HG02571 (cell line): ENCODE measurements around the gene SNTG2.
"Not testable (repeated sequence)": the region's sequence is repeated elsewhere in the genome, so short reads cannot be mapped to it uniquely, and the experiment has no call there.

Experiments
- ATAC-seq: cut with Tn5 transposase; IDR thresholded peaks from one replicate; pipeline ENCODE4 v1.9.1; 2021; ENCODE audit warnings: mild to moderate bottlenecking, moderate library complexity; ENCODE audit not compliant: unreplicated experiment

The SNTG2 gene

GRCh38 chr2:1227274-1227900, 276.7 kb downstream of the SNTG2 start:
- no peak for ATAC-seq

DNA sequence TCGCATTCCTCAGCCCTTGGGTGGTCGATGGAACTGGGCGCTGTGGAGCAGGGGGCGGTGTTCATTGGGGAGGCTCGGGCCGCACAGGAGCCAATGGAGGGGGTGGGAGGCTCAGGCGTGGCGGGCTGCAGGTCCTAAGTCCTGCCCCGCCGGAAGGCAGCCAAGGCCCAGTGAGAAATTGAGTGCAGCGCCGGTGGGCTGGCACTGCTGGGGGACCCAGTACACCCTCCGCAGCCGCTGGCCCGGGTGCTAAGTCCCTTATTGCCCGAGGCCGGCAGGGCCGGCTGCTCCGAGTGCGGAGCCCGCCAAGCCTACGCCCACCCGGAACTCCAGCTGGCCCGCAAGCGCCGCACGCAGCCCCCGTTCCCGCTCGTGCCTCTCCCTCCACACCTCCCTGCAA, 278.9 kb downstream of the SNTG2 start:
- ATAC-seq, result not testable (repeated sequence)

GRCh38 chr2:1230155-1230893, 279.7 kb downstream of the SNTG2 start:
- ATAC-seq, result no peak

DNA sequence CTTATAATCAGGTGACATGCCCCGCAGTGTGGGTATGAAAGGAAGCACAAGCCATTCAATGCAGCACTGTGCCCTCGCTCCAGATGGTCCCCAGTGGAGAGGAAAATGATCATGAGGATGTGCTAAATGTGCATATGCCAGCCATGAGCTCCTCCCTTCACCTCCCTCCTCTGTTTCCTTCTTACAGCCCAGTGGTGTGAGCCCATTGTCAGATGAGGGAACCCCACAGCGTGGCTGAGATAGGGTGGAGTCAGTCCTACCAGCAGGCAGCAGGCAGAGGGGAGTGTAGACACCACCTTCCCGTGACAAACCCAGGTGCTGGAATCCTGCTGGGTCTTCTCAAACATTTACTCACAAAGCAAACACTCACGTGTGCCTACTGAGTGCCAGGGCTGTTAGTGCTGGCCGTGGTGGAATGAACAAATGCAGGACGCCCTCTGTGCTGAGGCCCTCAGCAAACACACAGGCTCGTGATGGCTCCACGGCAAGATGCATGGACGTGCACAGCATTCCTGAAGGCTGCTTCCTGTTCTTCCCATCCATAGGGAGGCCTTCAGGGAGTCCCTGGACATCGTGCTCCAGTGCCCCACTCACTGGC, 280.9 kb downstream of the SNTG2 start:
- no peak for ATAC-seq

DNA sequence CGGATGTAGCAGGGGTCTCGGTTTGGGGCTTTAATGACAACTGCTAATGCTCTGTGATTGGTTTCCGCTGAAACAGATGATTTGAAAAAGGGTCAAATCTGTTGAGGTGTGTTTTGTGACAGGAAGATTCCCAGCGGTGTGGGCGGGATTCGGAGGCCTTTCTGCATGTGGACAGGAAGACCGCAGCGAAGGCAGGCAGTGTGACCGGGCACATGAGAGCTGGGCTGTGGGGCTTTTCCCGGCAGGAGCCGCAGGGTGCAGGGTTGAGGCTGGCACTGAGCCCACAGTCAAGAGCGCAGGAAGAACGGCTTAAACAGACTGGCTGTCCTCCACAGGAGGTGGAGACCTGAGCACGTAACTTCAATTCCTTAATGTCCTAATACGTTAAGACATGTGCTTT, 282.6 kb downstream of the SNTG2 start:
- no peak for ATAC-seq

DNA sequence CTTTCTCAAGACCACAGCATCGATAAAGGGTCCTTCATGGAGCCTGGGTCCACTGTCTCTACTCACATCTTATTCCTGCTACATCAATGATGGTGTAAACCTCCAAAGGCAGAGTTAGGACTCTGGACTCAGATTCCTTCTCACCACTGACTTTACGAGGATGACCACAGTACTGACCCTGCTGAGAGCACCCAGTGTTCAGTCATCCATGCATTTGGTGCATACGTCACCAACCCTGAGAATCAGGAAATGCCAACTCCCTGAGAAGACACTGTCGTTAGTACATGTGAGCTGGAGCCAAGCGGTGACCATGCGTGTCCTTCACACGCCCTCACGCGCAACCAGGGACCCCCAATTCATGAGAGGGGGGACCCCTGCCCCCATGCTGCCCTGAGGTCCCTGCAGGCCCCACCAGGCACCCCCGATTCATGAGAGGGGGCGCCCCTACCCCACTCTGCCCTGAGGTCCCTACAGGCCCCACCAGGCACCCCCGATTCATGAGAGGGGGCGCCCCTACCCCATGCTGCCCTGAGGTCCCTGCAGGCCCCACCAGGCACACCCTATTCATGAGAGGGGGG, 284.2 kb downstream of the SNTG2 start:
- no peak for ATAC-seq

GRCh38 chr2:1235806-1236205, 285.2 kb downstream of the SNTG2 start:
- ATAC-seq, result no peak

GRCh38 chr2:1236606-1237005, 286.0 kb downstream of the SNTG2 start:
- ATAC-seq, result no peak

DNA sequence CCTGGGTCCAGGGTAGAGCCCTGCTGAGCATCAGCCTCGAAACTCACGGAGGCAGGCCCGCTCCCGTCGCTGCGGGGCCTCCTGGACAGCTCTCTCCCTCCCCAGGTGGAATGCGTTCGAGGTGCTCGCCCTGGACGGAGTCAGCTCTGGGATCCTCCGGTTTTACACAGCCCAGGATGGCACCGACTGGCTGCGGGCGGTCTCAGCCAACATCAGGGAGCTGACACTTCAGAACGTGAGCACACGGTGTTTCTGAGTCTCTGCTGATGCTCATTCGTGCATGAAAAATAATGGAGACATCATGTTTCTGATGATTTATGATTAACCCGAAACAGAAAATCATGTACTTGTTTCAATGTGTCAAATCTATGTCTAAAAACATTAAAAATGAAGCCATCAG, 287.1 kb downstream of the SNTG2 start:
- no peak for ATAC-seq

DNA sequence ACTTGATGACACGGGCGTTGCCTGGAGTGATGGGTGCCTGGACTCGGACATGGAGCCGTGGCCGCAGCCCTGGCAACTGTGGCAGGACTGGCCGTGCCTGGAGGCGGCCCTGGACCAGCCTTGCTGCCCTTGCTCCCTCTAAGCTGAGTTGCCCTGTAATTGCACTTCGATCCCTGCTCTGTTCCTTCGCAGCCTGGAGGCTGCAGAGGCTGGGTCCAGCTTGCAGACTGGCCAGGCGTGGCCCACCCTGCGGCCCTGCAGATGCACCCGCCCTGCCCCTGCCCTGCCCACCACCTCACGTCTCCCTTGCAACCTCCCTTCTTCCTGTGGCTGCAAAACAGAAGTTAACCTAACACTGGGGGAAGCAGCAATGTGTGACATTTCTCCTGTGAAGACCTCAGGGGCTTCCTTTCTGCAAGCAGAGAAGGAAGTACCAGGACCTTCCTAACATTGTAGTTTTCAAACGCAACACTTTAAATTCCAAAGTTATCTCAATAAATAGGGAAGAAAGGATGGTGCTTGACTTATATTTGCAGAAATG, 288.0 kb downstream of the SNTG2 start:
- no peak for ATAC-seq

GRCh38 chr2:1245193-1245592, 294.5 kb downstream of the SNTG2 start:
- no peak for ATAC-seq

- ATAC-seq, result no peak
Measured at GRCh38 chr2:1246239-1246638, 295.6 kb downstream of the SNTG2 start.

DNA sequence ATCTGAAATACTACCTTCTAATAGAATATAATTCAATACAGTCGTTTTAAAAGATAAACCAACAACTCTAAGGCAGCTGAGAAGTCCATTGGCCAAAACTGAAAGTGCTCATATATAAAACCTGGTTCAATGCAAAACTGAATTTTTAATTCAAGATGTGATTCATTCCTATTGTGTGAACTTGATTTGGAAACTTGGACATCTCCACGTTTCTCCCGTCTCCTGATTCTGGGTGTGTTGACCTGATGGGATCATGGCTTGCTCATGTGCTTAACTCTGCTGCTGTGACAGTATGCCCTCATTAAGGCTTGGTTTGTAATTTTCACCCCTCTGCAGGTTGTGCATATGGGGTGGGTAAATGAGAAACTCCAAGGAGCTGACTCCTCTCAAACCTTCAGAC, 296.3 kb downstream of the SNTG2 start:
- no peak for ATAC-seq

GRCh38 chr2:1248187-1248586, 297.5 kb downstream of the SNTG2 start:
- no peak for ATAC-seq

GRCh38 chr2:1249897-1250687, 299.4 kb downstream of the SNTG2 start:
- ATAC-seq, result no peak

- no peak for ATAC-seq
Measured at GRCh38 chr2:1251520-1251919, 300.9 kb downstream of the SNTG2 start.

DNA sequence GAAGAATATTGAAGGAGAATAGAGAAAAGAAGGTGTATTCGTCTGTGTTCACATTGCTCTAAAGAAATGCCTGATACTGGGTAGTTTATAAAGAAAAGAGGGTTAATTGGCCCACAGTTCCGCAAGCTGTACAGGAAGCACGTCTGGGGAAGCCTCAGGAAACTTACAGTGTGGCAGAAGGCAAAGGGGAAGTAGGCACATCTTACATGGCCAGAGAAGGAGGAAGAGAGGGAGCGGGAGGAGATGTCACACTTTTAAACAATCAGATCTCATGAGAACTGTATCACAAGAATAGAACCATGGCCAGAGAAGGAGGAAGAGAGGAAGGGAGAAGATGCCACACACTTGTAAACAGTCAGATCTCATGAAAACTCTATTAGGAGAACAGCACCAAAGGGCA, 303.0 kb downstream of the SNTG2 start:
- ATAC-seq, result no peak

GRCh38 chr2:1254662-1255343, 304.2 kb downstream of the SNTG2 start:
- ATAC-seq, result no peak

DNA sequence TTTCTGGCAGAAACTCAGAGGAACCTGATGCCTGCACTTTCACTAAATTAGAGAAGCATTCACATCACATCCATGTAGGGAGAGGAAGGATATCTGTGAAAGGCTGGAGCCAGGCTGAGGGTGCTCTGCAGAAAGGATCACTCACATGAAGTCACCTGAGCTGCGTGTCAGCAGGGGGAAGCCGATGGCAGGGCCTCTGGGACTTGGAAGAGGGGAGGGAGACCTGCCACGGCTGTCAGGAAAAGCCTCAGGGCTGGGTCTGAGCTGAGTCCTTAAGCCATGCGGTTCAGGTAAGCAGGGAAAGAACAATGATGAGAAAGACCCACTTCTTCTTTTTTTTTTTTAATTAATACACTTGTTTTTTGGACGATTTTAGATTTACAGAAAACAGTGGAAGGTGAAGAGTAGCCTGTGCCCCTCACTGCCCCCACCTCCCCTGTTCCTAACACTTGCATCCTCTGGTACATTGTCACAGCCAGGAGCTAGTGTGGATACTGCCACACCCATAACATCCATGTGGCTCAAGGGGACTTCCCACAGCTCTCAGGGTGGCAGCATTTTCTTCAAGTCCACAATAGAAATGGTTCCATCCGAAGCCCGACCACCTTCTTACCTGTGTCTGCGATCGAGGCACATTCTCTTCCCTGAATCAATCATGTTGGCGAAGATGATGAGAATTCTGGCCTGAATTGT, 306.1 kb downstream of the SNTG2 start:
- no peak for ATAC-seq

DNA sequence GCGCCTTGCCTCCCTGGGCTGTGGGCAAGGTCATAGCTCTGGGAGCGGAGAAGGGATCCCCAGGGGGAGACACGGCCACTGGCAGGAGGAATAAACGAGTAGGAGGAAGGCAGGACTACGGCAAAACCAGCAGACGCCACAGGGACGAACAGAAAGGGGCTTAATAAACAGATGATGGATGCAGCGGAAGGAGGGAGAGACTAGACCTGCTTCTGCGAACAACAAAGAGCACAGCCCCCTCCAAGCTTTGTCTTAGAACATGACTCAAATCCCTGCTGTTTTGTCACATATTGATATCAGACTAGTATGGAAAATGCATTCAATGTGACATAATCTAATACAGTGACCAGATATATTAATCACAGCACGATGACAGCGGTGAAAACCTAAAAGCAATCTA, 306.7 kb downstream of the SNTG2 start:
- no peak for ATAC-seq
